ENCODE data around the gene NCR3LG1. TPM values are rescaled to one million over a fixed set of nuclear protein-coding genes. Genes with fewer than 3 reads are reported as not detected.

The NCR3LG1 gene
- total and polyA plus RNA-seq, 2 of the 8 experiments (the other 6 are each of a cell fraction or from before 2014, with no cell fraction given) = 0.68 to 1.9 TPM

DNA sequence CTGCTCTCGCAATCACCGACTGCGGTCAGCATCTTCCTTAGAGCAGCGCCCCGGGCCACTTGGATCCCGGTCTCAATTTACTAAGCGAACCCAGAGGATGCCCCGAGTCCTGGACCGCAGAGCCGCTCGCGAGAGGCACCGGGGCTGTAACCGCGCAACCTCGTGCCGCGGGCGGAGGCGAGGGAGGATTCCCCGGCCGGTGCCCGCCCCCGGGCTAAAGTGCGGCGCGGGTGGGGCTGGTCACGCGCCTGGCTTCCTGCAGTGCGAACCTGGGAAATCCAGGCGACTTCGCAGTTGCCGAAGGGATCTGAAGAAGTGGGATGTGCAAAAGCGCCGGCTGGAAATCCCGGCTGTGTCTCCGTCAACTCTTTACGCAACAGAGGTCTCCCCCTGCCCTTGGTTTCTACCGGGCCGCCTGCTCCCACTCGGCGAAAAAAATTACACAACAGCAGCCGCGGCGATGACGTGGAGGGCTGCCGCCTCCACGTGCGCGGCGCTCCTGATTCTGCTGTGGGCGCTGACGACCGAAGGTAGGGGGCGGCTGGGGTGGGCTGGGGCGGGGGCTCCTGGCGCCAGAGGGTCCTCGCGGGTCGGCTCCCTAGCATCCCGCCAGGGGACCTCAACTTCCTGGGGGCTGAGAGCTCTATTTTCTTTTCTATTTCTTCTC, at the start of gene NCR3LG1 (continued):
- TF ChIP-seq BACH1 (IDR thresholded peaks at IDR 0.05; ENCODE audit: low read length) (peak; percentile 37; the same call in 1 of the 2 replicates), HDAC2 (IDR thresholded peaks at IDR 0.05; ENCODE audit: borderline replicate concordance in 1 of 2, low read depth in 2 of 2, low read length in 2 of 2) (peak in 1 of 2 experiments; percentile 66; a peak in 1 of 4 replicates), CHD2 (IDR thresholded peaks at IDR 0.05; ENCODE audit: low read length) (peak; percentile 86), PHF8 (conservative IDR thresholded peaks at IDR 0.05; ENCODE audit: low read depth, low read length) (peak; percentile 37; the same call in 1 of the 2 replicates), E2F6 (IDR thresholded peaks at IDR 0.05) (peak; percentile 86), CREB1 (IDR thresholded peaks at IDR 0.05) (0 out of 2 replicates have a peak, but pooled peaks have one; percentile 19), POLR2A (IDR thresholded peaks at IDR 0.05; ENCODE audit: control extremely low read depth in 1 of 2, low read depth in 2 of 2, low read length in 2 of 2) (peak in 1 of 2 experiments; percentile 14; a peak in 1 of 3 replicates), RNF2 (IDR thresholded peaks at IDR 0.05; ENCODE audit: borderline replicate concordance, low read depth, low read length, missing control alignments, poor library complexity, severe bottlenecking) (peak; percentile 45), SIX5 (IDR thresholded peaks at IDR 0.05; ENCODE audit: low read depth, low read length) (no peak), YY1 (IDR thresholded peaks at IDR 0.05; ENCODE audit: low read depth, low read length) (no peak), BRCA1 (IDR thresholded peaks at IDR 0.05; ENCODE audit: low read depth, low read length) (peak; percentile 53), EZH2 (IDR thresholded peaks at IDR 0.05; ENCODE audit: low read depth, low read length, severe bottlenecking) (peak; percentile 79), TAF1 (IDR thresholded peaks at IDR 0.05; ENCODE audit: low read depth, low read length) (peak; percentile 36; the same call in 1 of the 2 replicates), ASH2L (IDR thresholded peaks at IDR 0.05; ENCODE audit: low read length) (peak; percentile 32)

Data from H1 (cell line).